BLaER1 treated with 17β-estradiol and CSF1 and Interleukin-3, amounts not matched to agents 10 nM and 100 nM (cell line): Measurements from ENCODE around the gene SULT1C2.
"Not testable (repeated sequence)": the region's sequence is repeated elsewhere in the genome, so short reads cannot be mapped to it uniquely, and the experiment has no call there.

Experiments used
- H3K27ac ChIP-seq, 11 experiments: shearing (Covaris generic); formaldehyde crosslinking; 2 replicates each; pipeline ENCODE4 v1.8.1; 2022
- H3K27me3 ChIP-seq, 11 experiments: shearing (Covaris generic); formaldehyde crosslinking; 2 replicates each; pipeline ENCODE4 v1.8.1; 2022
- H3K36me3 ChIP-seq, 11 experiments: shearing (Covaris generic); formaldehyde crosslinking; 2 replicates each; pipeline ENCODE4 v1.8.1; 2022
- H3K4me1 ChIP-seq, 10 experiments: shearing (Covaris generic); formaldehyde crosslinking; 2 replicates each; pipeline ENCODE4 v1.8.1; 2022
- H3K4me2 ChIP-seq, 11 experiments: shearing (Covaris generic); formaldehyde crosslinking; 2 replicates each; pipeline ENCODE4 v1.8.1; 2022
- H3K4me3 ChIP-seq, 10 experiments: shearing (Covaris generic); formaldehyde crosslinking; 2 replicates each; pipeline ENCODE4 v1.8.1; 2022
- H3K9ac ChIP-seq, 11 experiments: shearing (Covaris generic); formaldehyde crosslinking; 2 replicates each; pipeline ENCODE4 v1.8.1; 2022
- H3K9me3 ChIP-seq, 11 experiments: shearing (Covaris generic); formaldehyde crosslinking; replicated peaks in 1 of 11; 2 replicates each; pipeline ENCODE4 v1.8.1; 2022
- H4K20me1 ChIP-seq, 11 experiments: shearing (Covaris generic); formaldehyde crosslinking; 2 replicates each; pipeline ENCODE4 v1.8.1; 2022
- Cebpa-rat ChIP-seq, 11 experiments: shearing (Covaris generic); IDR thresholded peaks; 2 replicates each; pipeline ENCODE4 v1.8.1; 2022

SULT1C2 gene

DNA sequence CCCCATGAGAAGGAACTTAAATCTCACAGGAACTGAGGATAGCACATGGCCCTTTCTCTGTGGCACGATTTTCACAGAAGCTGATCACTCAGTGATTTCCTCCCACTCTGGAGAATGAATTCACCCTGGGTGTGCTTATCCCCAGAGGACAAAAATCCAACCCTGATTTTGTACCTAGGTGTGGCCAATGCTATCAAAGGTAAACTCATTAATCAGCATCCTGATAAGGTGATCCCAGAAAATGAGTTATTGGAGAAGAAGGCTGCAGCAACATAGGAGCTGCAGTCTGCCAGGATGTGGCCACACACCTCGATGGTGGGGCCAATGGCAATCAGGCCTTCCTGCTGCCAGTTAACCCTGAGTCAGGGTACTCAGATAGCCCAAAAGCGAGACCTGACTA lies 8.2 kb upstream of the SULT1C2 start:
- H3K4me2 ChIP-seq = no peak overlapping the region
- H3K4me3 ChIP-seq = no peak overlapping the region
- peaks cover 0 to 16% (median 5%) of the 10 kb centered on the region in 10 experiments; a peak in 8 of 20 replicates for H3K4me1 ChIP-seq
- no peak overlapping the region for H3K9ac ChIP-seq
- TF ChIP-seq Cebpa-rat (IDR thresholded peaks at IDR 0.05) = no peak
- no peak overlapping the region for H3K27ac ChIP-seq
- H4K20me1 ChIP-seq = no peaks in the 10 kb centered on the region
- no peaks in the 10 kb centered on the region for H3K36me3 ChIP-seq
- no peaks in the 10 kb centered on the region for H3K27me3 ChIP-seq
- H3K9me3 ChIP-seq = peaks cover 0 to 6% (median 0%) of the 10 kb centered on the region in 11 experiments; a peak in 4 of 22 replicates

DNA sequence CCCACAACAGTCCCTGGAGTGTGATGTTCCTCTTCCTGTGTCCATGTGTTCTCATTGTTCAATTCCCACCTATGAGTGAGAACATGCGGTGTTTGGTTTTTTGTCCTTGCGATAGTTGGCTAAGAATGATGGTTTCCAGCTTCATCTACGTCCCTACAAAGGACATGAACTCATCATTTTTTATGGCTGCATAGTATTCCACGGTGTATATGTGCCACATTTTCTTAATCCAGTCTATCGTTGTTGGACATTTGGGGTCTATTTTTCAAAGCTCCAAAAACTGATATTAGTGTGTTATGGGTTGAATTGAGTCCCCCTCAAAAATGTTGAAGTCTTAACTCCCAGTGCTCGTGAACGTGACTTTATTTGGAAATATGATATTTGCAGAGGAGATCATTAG lies 4.1 kb upstream of the SULT1C2 start:
- not testable (repeated sequence) for H4K20me1 ChIP-seq, H3K4me3 ChIP-seq, H3K9ac ChIP-seq, H3K36me3 ChIP-seq, H3K4me1 ChIP-seq, H3K4me2 ChIP-seq, H3K9me3 ChIP-seq, H3K27me3 ChIP-seq, H3K27ac ChIP-seq

DNA sequence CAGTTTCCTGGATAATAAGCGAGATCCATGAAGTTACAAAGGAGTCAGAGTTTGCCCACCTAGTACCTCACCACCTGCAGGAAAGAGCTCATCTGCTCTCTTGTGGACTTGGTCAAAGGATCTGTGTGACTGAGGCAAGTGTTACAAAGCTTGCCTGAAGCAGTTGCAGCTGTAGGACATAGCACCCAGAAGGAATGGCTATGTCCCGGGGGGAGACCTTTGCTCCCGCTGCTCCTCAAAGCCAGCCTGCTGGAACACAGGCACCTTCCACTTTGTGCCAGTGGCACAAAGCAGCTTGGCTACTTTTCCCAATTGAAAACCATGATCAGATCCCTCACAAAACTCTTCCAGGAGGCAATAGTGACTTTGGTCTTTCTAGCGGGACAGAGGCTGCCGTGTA lies 3.1 kb upstream of the SULT1C2 start:
- no peak overlapping the region for H3K4me3 ChIP-seq
- no peaks in the 10 kb centered on the region for H3K4me1 ChIP-seq
- H3K9ac ChIP-seq = no peak overlapping the region
- H3K36me3 ChIP-seq = no peaks in the 10 kb centered on the region
- H4K20me1 ChIP-seq = no peaks in the 10 kb centered on the region
- H3K9me3 ChIP-seq = peaks cover 0 to 6% (median 0%) of the 10 kb centered on the region in 11 experiments; a peak in 4 of 22 replicates
- no peak for TF ChIP-seq Cebpa-rat (IDR thresholded peaks at IDR 0.05)
- no peak overlapping the region for H3K4me2 ChIP-seq
- no peak overlapping the region for H3K27ac ChIP-seq
- no peaks in the 10 kb centered on the region for H3K27me3 ChIP-seq

GRCh38 chr2:108287169-108287568 lies 1.5 kb upstream of the SULT1C2 start:
- Histone ChIP-seq H3K27ac (no peak overlapping the region), H3K27me3 (no peaks in the 10 kb centered on the region), H4K20me1 (no peaks in the 10 kb centered on the region), H3K36me3 (no peaks in the 10 kb centered on the region), H3K9ac (no peak overlapping the region), H3K4me2 (no peak overlapping the region), H3K4me3 (no peak overlapping the region), H3K9me3 (peaks cover 0 to 6% (median 0%) of the 10 kb centered on the region in 11 experiments; a peak in 4 of 22 replicates), H3K4me1 (no peaks in the 10 kb centered on the region)
- TF ChIP-seq Cebpa-rat (IDR thresholded peaks at IDR 0.05) = peak in 2 of 11 experiments; percentile 6 to 19; a peak in 1 of 22 replicates

GRCh38 chr2:108293850-108294249 lies 5.2 kb downstream of the SULT1C2 start:
- Histone ChIP-seq H3K4me2 (no peak overlapping the region), H3K27me3 (no peaks in the 10 kb centered on the region), H3K4me3 (no peak overlapping the region), H3K9ac (no peak overlapping the region), H4K20me1 (no peaks in the 10 kb centered on the region), H3K9me3 (peaks cover 5 to 15% (median 10%) of the 10 kb centered on the region in 11 experiments; a peak in 11 of 22 replicates), H3K4me1 (no peaks in the 10 kb centered on the region), H3K27ac (no peak overlapping the region), H3K36me3 (no peaks in the 10 kb centered on the region)
- TF ChIP-seq Cebpa-rat (IDR thresholded peaks at IDR 0.05) = no peak

- Histone ChIP-seq H3K9ac (no peak overlapping the region), H3K27ac (no peak overlapping the region), H3K9me3 (peaks cover 5 to 15% (median 10%) of the 10 kb centered on the region in 11 experiments; a peak in 11 of 22 replicates), H4K20me1 (no peaks in the 10 kb centered on the region), H3K4me3 (no peak overlapping the region), H3K36me3 (no peaks in the 10 kb centered on the region), H3K27me3 (no peaks in the 10 kb centered on the region), H3K4me1 (peaks cover 0 to 7% (median 0%) of the 10 kb centered on the region in 10 experiments; a peak in 3 of 20 replicates), H3K4me2 (no peak overlapping the region)
- no peak for TF ChIP-seq Cebpa-rat (IDR thresholded peaks at IDR 0.05)
Observed at GRCh38 chr2:108297436-108298141, 8.9 kb downstream of the SULT1C2 start.

DNA sequence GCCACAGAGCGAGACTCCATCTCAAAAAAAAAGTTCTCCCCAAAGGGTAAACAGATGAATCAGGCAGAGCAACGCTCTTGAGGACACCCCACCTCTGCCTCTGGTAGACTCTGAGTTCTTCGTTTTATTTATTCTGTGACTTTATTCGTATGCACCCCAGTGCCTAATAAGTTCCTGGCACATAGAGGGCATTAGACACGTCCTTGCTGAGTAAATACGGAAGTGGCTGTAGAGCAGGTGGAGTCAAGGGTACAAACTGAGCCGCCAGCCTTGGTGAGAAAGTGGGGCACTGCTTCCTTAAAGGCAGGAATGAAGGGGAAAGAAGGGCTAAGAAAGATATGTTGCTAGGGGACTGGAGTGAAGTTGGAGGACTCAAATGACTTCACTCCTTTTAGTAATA lies 12.9 kb downstream of the SULT1C2 start:
- no peaks in the 10 kb centered on the region for H3K27me3 ChIP-seq
- H3K9ac ChIP-seq = no peak overlapping the region
- H3K27ac ChIP-seq = no peak overlapping the region
- peak overlapping the region in 2 of 11 experiments; percentile 14 to 25; a peak in 1 of 22 replicates for H3K4me2 ChIP-seq
- no peaks in the 10 kb centered on the region for H3K36me3 ChIP-seq
- peaks cover 5 to 15% (median 10%) of the 10 kb centered on the region in 11 experiments; a peak in 11 of 22 replicates for H3K9me3 ChIP-seq
- H4K20me1 ChIP-seq = no peaks in the 10 kb centered on the region
- peaks cover 0 to 16% (median 8%) of the 10 kb centered on the region in 10 experiments; a peak in 12 of 20 replicates for H3K4me1 ChIP-seq
- no peak overlapping the region for H3K4me3 ChIP-seq
- TF ChIP-seq Cebpa-rat (IDR thresholded peaks at IDR 0.05) = no peak

DNA sequence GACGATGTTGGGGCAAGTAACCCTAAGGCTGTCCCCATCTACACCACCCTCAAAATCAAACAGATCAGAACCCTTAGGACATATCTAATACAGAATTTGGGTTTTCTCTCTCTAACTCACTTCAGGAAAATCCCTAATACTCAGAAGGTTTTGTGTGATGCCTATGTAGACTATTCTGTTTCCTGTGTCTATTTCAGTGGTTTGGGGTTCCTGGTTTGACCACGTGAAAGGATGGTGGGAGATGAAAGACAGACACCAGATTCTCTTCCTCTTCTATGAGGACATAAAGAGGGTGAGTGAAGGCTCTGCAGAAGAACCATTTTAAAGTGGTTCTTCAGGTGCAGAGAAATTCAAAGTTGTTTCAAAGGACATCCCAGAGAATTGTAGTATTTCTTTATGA lies 16.3 kb downstream of the SULT1C2 start:
- Histone ChIP-seq H3K36me3 (no peaks in the 10 kb centered on the region), H3K27me3 (no peaks in the 10 kb centered on the region), H3K4me3 (no peak overlapping the region), H3K27ac (no peak overlapping the region), H3K4me2 (peak overlapping the region in 6 of 11 experiments; percentile 5 to 46 (median 30); a peak in 8 of 22 replicates), H3K9ac (no peak overlapping the region), H3K9me3 (no peaks in the 10 kb centered on the region), H4K20me1 (no peaks in the 10 kb centered on the region), H3K4me1 (peaks cover 0 to 16% (median 8%) of the 10 kb centered on the region in 10 experiments; a peak in 12 of 20 replicates)
- no peak for TF ChIP-seq Cebpa-rat (IDR thresholded peaks at IDR 0.05)

DNA sequence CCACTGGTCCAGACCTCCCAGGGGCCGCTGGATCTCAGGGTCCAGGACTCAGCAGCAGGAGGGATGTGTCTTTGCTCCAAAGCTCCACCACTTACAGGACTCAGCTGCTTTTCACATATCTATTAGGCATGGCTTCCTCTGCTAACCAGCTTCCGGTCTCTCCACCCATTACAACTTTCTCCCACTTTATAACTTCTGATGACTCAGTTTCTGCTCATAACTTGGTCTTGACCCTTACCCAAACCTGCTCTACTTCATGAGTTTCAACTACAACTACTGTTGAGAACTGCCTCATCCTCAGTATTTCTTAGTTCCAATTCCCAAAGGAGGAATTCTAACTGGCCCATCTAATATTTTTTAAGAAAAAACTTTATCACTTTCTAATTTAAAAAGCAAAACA lies 17.2 kb downstream of the SULT1C2 start:
- Histone ChIP-seq H3K4me3 (no peak overlapping the region), H3K4me2 (no peak overlapping the region), H3K9me3 (no peaks in the 10 kb centered on the region), H3K4me1 (peaks cover 0 to 16% (median 8%) of the 10 kb centered on the region in 10 experiments; a peak in 12 of 20 replicates), H3K27me3 (no peaks in the 10 kb centered on the region), H3K36me3 (no peaks in the 10 kb centered on the region), H4K20me1 (no peaks in the 10 kb centered on the region), H3K27ac (no peak overlapping the region), H3K9ac (no peak overlapping the region)
- TF ChIP-seq Cebpa-rat (IDR thresholded peaks at IDR 0.05) = no peak

DNA sequence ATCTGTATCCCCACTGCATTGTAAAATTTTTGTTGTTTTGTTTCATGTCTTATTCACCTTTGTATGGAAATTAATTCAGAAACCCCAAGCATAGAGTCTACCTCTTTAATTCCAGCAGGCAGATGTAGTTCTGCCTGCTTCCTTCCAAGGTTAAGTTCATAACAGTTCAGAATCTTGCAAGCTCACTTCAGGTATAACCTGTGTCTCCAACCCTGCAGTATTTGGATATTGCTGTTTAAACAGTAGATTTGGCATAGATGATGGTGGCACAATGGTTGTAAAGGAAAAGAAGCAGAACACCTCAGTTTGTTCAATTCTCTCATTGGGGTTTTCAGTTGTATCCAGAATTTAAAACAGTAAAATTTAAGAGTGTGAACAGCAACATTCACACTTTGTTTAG lies 21.2 kb downstream of the SULT1C2 start:
- no peaks in the 10 kb centered on the region for H3K36me3 ChIP-seq
- H3K9ac ChIP-seq = no peak overlapping the region
- no peaks in the 10 kb centered on the region for H4K20me1 ChIP-seq
- peaks cover 5 to 15% (median 9%) of the 10 kb centered on the region in 11 experiments; a peak in 16 of 22 replicates for H3K9me3 ChIP-seq
- peaks cover 0 to 4% (median 4%) of the 10 kb centered on the region in 10 experiments; a peak in 10 of 20 replicates for H3K4me1 ChIP-seq
- no peak overlapping the region for H3K4me2 ChIP-seq
- no peak overlapping the region for H3K4me3 ChIP-seq
- no peak for TF ChIP-seq Cebpa-rat (IDR thresholded peaks at IDR 0.05)
- H3K27ac ChIP-seq = no peak overlapping the region
- no peaks in the 10 kb centered on the region for H3K27me3 ChIP-seq
